ENCODE results near the gene RBPJL.

The RBPJL gene

DNA sequence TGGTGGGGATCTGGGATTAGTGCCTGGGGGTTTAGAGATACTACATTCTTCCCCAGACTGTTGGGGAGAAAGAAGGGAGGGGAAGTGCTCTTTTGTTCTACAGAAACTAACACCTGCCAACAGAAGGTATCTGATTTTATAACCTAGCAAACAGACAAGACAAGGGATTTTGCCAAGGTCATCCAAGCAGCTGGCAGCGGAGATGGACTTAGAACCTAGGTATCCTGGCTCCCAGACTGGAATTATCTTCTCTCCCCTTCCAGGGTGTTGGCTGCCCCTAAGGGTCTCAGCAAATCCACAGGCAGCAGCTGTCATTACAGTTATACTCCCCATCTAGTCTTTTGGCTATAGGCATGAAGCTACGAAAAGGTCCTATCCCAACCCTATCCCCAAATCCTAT lies 33.2 kb downstream of the RBPJL start:
- TF ChIP-seq EZH2phosphoT487 (conservative IDR thresholded peaks at IDR 0.05; ENCODE audit: low read length) = no peak
- TF ChIP-seq, protein P1, sequence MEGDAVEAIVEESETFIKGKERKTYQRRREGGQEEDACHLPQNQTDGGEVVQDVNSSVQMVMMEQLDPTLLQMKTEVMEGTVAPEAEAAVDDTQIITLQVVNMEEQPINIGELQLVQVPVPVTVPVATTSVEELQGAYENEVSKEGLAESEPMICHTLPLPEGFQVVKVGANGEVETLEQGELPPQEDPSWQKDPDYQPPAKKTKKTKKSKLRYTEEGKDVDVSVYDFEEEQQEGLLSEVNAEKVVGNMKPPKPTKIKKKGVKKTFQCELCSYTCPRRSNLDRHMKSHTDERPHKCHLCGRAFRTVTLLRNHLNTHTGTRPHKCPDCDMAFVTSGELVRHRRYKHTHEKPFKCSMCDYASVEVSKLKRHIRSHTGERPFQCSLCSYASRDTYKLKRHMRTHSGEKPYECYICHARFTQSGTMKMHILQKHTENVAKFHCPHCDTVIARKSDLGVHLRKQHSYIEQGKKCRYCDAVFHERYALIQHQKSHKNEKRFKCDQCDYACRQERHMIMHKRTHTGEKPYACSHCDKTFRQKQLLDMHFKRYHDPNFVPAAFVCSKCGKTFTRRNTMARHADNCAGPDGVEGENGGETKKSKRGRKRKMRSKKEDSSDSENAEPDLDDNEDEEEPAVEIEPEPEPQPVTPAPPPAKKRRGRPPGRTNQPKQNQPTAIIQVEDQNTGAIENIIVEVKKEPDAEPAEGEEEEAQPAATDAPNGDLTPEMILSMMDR (IDR thresholded peaks at IDR 0.05; ENCODE audit: insufficient read depth, low read length, poor library complexity, severe bottlenecking) = no peak
- Histone ChIP-seq H3F3A (ENCODE audit: insufficient read depth) (no peaks in the 10 kb centered on the region), H4K20me1 (ENCODE audit: low read depth, low read length) (no peaks in the 10 kb centered on the region), H3K9me3 (ENCODE audit: insufficient read depth, low read length) (no peaks in the 10 kb centered on the region), H3K27ac (ENCODE audit: low read depth, low read length) (no peak overlapping the region), H3K79me2 (ENCODE audit: insufficient read depth, low read length) (no peaks in the 10 kb centered on the region), H3K36me3 (ENCODE audit: low read length) (no peaks in the 10 kb centered on the region), H3K4me3 (ENCODE audit: insufficient read depth, low read length, poor library complexity, severe bottlenecking) (no peak overlapping the region), H3K4me2 (ENCODE audit: low read depth, low read length, poor library complexity, severe bottlenecking) (no peak overlapping the region), H2AFZ (ENCODE audit: low read depth, low read length, severe bottlenecking) (no peak overlapping the region), H3K9me2 (replicated peaks; ENCODE audit: insufficient read depth, low read length) (no peaks in the 10 kb centered on the region), H3K9ac (ENCODE audit: low read length) (no peak overlapping the region), H3K27me3 (ENCODE audit: low read length) (no peaks in the 10 kb centered on the region)

DNA sequence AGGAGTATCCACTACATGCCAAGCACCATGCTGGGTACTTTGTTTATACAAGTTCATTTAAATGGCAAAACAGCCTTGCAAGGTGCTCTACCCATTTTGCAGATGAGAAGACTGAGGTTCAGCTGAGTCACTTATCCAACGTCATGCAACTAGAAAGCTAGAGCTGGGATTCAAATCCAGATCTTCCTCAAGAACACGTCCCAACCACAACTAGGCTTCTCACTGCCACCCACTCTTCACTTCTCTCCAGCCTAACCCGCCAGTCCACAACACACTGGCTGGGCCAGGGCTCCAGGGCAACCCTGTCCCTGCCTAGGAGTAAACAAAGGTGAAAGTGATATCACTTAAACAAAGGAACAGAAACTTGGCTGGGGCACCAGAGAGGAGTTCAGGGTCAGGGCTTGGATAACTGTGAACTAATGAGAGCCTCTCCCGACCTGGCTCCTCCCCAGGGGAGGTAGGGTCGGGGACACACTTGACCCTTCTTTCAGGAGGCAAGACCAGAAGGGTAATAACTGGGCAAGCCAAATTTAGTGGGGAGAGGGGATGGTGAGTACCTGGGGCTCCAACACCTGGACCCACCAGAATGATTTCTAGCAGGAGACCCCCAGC lies 33.7 kb downstream of the RBPJL start:
- no peak overlapping the region for H3K9ac ChIP-seq (ENCODE audit: low read length)
- no peak for TF ChIP-seq EZH2phosphoT487 (conservative IDR thresholded peaks at IDR 0.05; ENCODE audit: low read length)
- TF ChIP-seq, protein P1 (IDR thresholded peaks at IDR 0.05; ENCODE audit: insufficient read depth, low read length, poor library complexity, severe bottlenecking) = no peak
- H3K79me2 ChIP-seq (ENCODE audit: insufficient read depth, low read length) = no peaks in the 10 kb centered on the region
- H4K20me1 ChIP-seq (ENCODE audit: low read depth, low read length) = no peaks in the 10 kb centered on the region
- no peaks in the 10 kb centered on the region for H3K9me3 ChIP-seq (ENCODE audit: insufficient read depth, low read length)
- no peak overlapping the region for H3K4me3 ChIP-seq (ENCODE audit: insufficient read depth, low read length, poor library complexity, severe bottlenecking)
- no peaks in the 10 kb centered on the region for H3K9me2 ChIP-seq (replicated peaks; ENCODE audit: insufficient read depth, low read length)
- H3K4me2 ChIP-seq (ENCODE audit: low read depth, low read length, poor library complexity, severe bottlenecking) = no peak overlapping the region
- no peaks in the 10 kb centered on the region for H3K27me3 ChIP-seq (ENCODE audit: low read length)
- no peaks in the 10 kb centered on the region for H3F3A ChIP-seq (ENCODE audit: insufficient read depth)
- H3K27ac ChIP-seq (ENCODE audit: low read depth, low read length) = no peak overlapping the region
- H3K36me3 ChIP-seq (ENCODE audit: low read length) = no peaks in the 10 kb centered on the region
- H2AFZ ChIP-seq (ENCODE audit: low read depth, low read length, severe bottlenecking) = no peak overlapping the region

DNA sequence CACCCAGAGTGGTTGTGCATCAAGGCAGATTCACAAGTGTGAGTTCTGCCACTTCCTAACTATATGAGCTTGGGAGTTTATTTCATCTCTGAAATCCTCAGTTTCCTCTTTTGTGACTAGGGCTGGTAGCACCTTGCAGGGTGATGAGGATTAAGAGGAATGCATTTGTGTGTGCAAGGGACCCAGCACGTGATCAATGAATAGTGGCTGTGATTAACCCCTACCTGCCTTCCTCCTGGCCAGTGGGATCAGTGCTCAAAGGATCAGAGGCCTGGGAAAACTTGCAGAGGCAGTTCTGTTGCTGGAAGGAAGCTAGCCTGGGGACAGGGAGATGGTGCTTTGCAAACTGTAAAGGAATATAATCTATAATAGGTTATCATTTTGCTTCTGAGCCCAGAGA lies 34.3 kb downstream of the RBPJL start:
- no peak for TF ChIP-seq EZH2phosphoT487 (conservative IDR thresholded peaks at IDR 0.05; ENCODE audit: low read length)
- TF ChIP-seq, protein P1 (IDR thresholded peaks at IDR 0.05; ENCODE audit: insufficient read depth, low read length, poor library complexity, severe bottlenecking) = no peak
- no peak overlapping the region for H3K4me3 ChIP-seq (ENCODE audit: insufficient read depth, low read length, poor library complexity, severe bottlenecking)
- H3F3A ChIP-seq (ENCODE audit: insufficient read depth) = no peaks in the 10 kb centered on the region
- H3K79me2 ChIP-seq (ENCODE audit: insufficient read depth, low read length) = no peaks in the 10 kb centered on the region
- H3K36me3 ChIP-seq (ENCODE audit: low read length) = no peaks in the 10 kb centered on the region
- H3K9me3 ChIP-seq (ENCODE audit: insufficient read depth, low read length) = no peaks in the 10 kb centered on the region
- H2AFZ ChIP-seq (ENCODE audit: low read depth, low read length, severe bottlenecking) = no peak overlapping the region
- no peak overlapping the region for H3K4me2 ChIP-seq (ENCODE audit: low read depth, low read length, poor library complexity, severe bottlenecking)
- no peaks in the 10 kb centered on the region for H3K9me2 ChIP-seq (replicated peaks; ENCODE audit: insufficient read depth, low read length)
- no peaks in the 10 kb centered on the region for H3K27me3 ChIP-seq (ENCODE audit: low read length)
- no peaks in the 10 kb centered on the region for H4K20me1 ChIP-seq (ENCODE audit: low read depth, low read length)
- H3K9ac ChIP-seq (ENCODE audit: low read length) = no peak overlapping the region
- no peak overlapping the region for H3K27ac ChIP-seq (ENCODE audit: low read depth, low read length)
